Skeletal muscle tissue (tissue), 5 donors: ENCODE data around the gene GINS3. TPM values are rescaled to one million over a fixed set of nuclear protein-coding genes. Genes with fewer than 3 reads are reported as not detected.

Experiments used
- H3K27ac ChIP-seq: one replicate; pipeline ENCODE4 v1.7.0; 2013; ENCODE audit warnings: mild to moderate bottlenecking, low read depth, low read length, inconsistent platforms
- H3K27me3 ChIP-seq, 3 donors: one replicate each; pipeline ENCODE4 v1.7.0; 2013; ENCODE audit warnings: low read length in 3 of 3; ENCODE audit not compliant: control insufficient read depth in 3 of 3, insufficient read depth in 3 of 3
- H3K36me3 ChIP-seq, 3 donors: one replicate each; pipeline ENCODE4 v1.7.0; 2013; ENCODE audit warnings: low read length in 3 of 3; ENCODE audit not compliant: control insufficient read depth in 3 of 3, insufficient read depth in 3 of 3
- H3K4me1 ChIP-seq, 3 donors: one replicate each; pipeline ENCODE4 v1.7.0; 2013; ENCODE audit warnings: low read length in 3 of 3, mild to moderate bottlenecking in 3 of 3; ENCODE audit not compliant: control insufficient read depth in 3 of 3, insufficient read depth in 3 of 3
- H3K4me3 ChIP-seq, 3 donors: one replicate each; pipeline ENCODE4 v1.7.0; 2013; ENCODE audit warnings: low read length in 3 of 3
- H3K9ac ChIP-seq, 3 donors: one replicate each; pipeline ENCODE4 v1.7.0; 2013; ENCODE audit warnings: low read length in 3 of 3, mild to moderate bottlenecking in 3 of 3, moderate library complexity in 2 of 3, low read depth in 1 of 3
- H3K9me3 ChIP-seq, 3 donors: one replicate each; pipeline ENCODE4 v1.7.0; 2013; ENCODE audit warnings: low read length in 3 of 3; ENCODE audit not compliant: control insufficient read depth in 3 of 3
- small RNA-seq: library from RNA; depleted of rRNA; stranded (forward); fragments of <200 nt; gene quantifications from one replicate; pipeline ENCODE3, GENCODE V24; 2014
- total RNA-seq: library from RNA; depleted of rRNA; stranded (reverse); fragments of >200 nt; gene quantifications from one replicate; pipeline ENCODE4 v1.2.3, GENCODE V29; 2014
- donor health status: Osteomylitis.

GINS3 gene
- total RNA-seq, 1 donor from 2014 or later = 6.3 TPM

- Histone ChIP-seq H3K36me3 (no peaks in the 10 kb centered on the region), H3K27ac (no peak overlapping the region), H3K27me3 (peaks cover 0 to 2% (median 0%) of the 10 kb centered on the region in 3 donors), H3K9ac (no peak overlapping the region), H3K4me1 (no peaks in the 10 kb centered on the region), H3K9me3 (no peaks in the 10 kb centered on the region), H3K4me3 (no peak overlapping the region)
Measured at GRCh38 chr16:58454178-58454577, 61.9 kb downstream of the GINS3 start.

GRCh38 chr16:58454856-58455255 is 62.6 kb downstream of the GINS3 start:
- Histone ChIP-seq H3K4me1 (no peaks in the 10 kb centered on the region), H3K9ac (no peak overlapping the region), H3K27ac (no peak overlapping the region), H3K27me3 (peaks cover 0 to 2% (median 0%) of the 10 kb centered on the region in 3 donors), H3K36me3 (no peaks in the 10 kb centered on the region), H3K4me3 (no peak overlapping the region), H3K9me3 (no peaks in the 10 kb centered on the region)

Small RNAs within 50 kb of the gene (small RNA-seq; reads per million reads assigned to genes)
- gene RNU6-1110P (not detected), gene RNU6-269P (not detected)

Other genes with a start within 250 kb of the GINS3 start
- 53.2 TPM for gene CSNK2A2, start 194.4 kb upstream of the GINS3 start, total RNA-seq
- gene PRSS54, start 97.4 kb upstream of the GINS3 start, total RNA-seq = not detected
- 11.5 TPM for gene NDRG4, start 107.7 kb downstream of the GINS3 start, total RNA-seq
- gene SETD6, start 123.0 kb downstream of the GINS3 start, total RNA-seq = 2.6 TPM
- 134 TPM for gene CNOT1, start 237.4 kb downstream of the GINS3 start, total RNA-seq